CD14-positive monocyte (primary cell): ENCODE measurements around the gene DCAF8L2. TPM values are rescaled to one million over a fixed set of nuclear protein-coding genes. Genes with fewer than 3 reads are reported as not detected.

Experiments
- DNase-seq, 3 donors: peaks; one replicate each; pipeline ENCODE4 v3.0.0-alpha.2; 2011 to 2022
- H2AFZ ChIP-seq: 2 replicates; pipeline ENCODE4 v1.6.0; 2012; ENCODE audit warnings: mild to moderate bottlenecking, low read depth, low read length, inconsistent platforms; ENCODE audit not compliant: insufficient read depth, poor library complexity, severe bottlenecking
- H3K27ac ChIP-seq, 2 donors: 1 replicate in 1 of 2; 2 replicates in 1 of 2; pipeline ENCODE4 v1.5.1; 2012 to 2013; ENCODE audit warnings: low read length in 2 of 2, control low read depth in 1 of 2, inconsistent platforms in 1 of 2, low read depth in 1 of 2, mild to moderate bottlenecking in 1 of 2
- H3K27me3 ChIP-seq, 2 donors: one replicate each; pipeline versions ENCODE4 v1.6.0 to v1.6.1; 2011 to 2013; ENCODE audit warnings: low read length in 2 of 2; ENCODE audit not compliant: control insufficient read depth in 2 of 2, insufficient read depth in 2 of 2
- H3K36me3 ChIP-seq, 2 donors: replicated peaks in 1 of 2; 1 replicate in 1 of 2; 2 replicates in 1 of 2; pipeline versions ENCODE4 v1.5.1 to v1.6.1; 2012 to 2013; ENCODE audit warnings: low read length in 2 of 2, control low read depth in 1 of 2, inconsistent platforms in 1 of 2, mild to moderate bottlenecking in 1 of 2; ENCODE audit not compliant: insufficient read depth in 2 of 2, control insufficient read depth in 1 of 2
- H3K4me1 ChIP-seq, 2 donors: 1 replicate in 1 of 2; 2 replicates in 1 of 2; pipeline versions ENCODE4 v1.5.1 to v1.6.1; 2012 to 2013; ENCODE audit warnings: low read length in 2 of 2, control low read depth in 1 of 2, inconsistent platforms in 1 of 2, mild to moderate bottlenecking in 1 of 2, moderate library complexity in 1 of 2; ENCODE audit not compliant: insufficient read depth in 2 of 2, control insufficient read depth in 1 of 2
- H3K4me2 ChIP-seq: replicated peaks from 2 replicates; pipeline ENCODE3; 2012; ENCODE audit warnings: low read length, moderate library complexity, mild to moderate bottlenecking; ENCODE audit not compliant: poor library complexity, severe bottlenecking; ENCODE audit errors: extremely low read depth
- H3K4me3 ChIP-seq, 3 experiments: fragments of 200-600 bp in 1 of 3; sonication (generic) in 1 of 3; replicated peaks in 1 of 3; 1 replicate in 2 of 3; 2 replicates in 1 of 3; pipeline ENCODE4 v1.5.1; 2011 to 2013; ENCODE audit warnings: low read length in 3 of 3, mild to moderate bottlenecking in 3 of 3, control low read depth in 2 of 3, low read depth in 2 of 3, inconsistent platforms in 1 of 3, moderate library complexity in 1 of 3
- H3K79me2 ChIP-seq: 2 replicates; pipeline ENCODE4 v1.6.0; 2012; ENCODE audit warnings: mild to moderate bottlenecking, control low read depth, inconsistent platforms, low read length, moderate library complexity; ENCODE audit not compliant: insufficient read depth
- H3K9ac ChIP-seq: 2 replicates; pipeline ENCODE4 v1.6.0; 2017; ENCODE audit warnings: low read length, mild to moderate bottlenecking; ENCODE audit not compliant: insufficient read depth, poor library complexity, severe bottlenecking
- H3K9me3 ChIP-seq, 2 donors: replicated peaks in 1 of 2; 1 replicate in 1 of 2; 2 replicates in 1 of 2; pipeline versions ENCODE4 v1.5.1 to v1.6.1; 2012 to 2013; ENCODE audit warnings: low read length in 2 of 2, control low read depth in 1 of 2; ENCODE audit not compliant: control insufficient read depth in 1 of 2, insufficient read depth in 1 of 2
- H4K20me1 ChIP-seq: 2 replicates; pipeline ENCODE4 v1.6.0; 2012; ENCODE audit warnings: mild to moderate bottlenecking, low read length, control low read depth, moderate library complexity; ENCODE audit not compliant: insufficient read depth
- H3K27ac Mint-ChIP-seq, 7 donors: one replicate each; pipeline ENCODE4 v1.8.0; 2020; ENCODE audit warnings: mild to moderate bottlenecking in 7 of 7, mixed read lengths in 7 of 7, moderate library complexity in 6 of 7, inconsistent platforms in 2 of 7
- H3K27me3 Mint-ChIP-seq, 3 donors: one replicate each; pipeline ENCODE4 v1.8.0; 2021 to 2022; ENCODE audit warnings: low read depth in 3 of 3, mild to moderate bottlenecking in 3 of 3, mixed read lengths in 3 of 3, moderate library complexity in 3 of 3, inconsistent platforms in 1 of 3
- H3K36me3 Mint-ChIP-seq, 2 donors: one replicate each; pipeline ENCODE4 v1.8.0; 2020; ENCODE audit warnings: mixed read lengths in 2 of 2, inconsistent platforms in 1 of 2, mild to moderate bottlenecking in 1 of 2
- H3K4me1 Mint-ChIP-seq: one replicate; pipeline ENCODE4 v1.8.0; 2020; ENCODE audit warnings: mild to moderate bottlenecking, mixed read lengths
- H3K4me3 Mint-ChIP-seq, 2 donors: one replicate each; pipeline ENCODE4 v1.8.0; 2020; ENCODE audit warnings: mild to moderate bottlenecking in 2 of 2, mixed read lengths in 2 of 2, moderate library complexity in 1 of 2
- H3K9me3 Mint-ChIP-seq, 7 donors: one replicate each; pipeline ENCODE4 v1.8.0; 2020 to 2022; ENCODE audit warnings: mixed read lengths in 7 of 7, mild to moderate bottlenecking in 6 of 7, moderate library complexity in 6 of 7, inconsistent platforms in 2 of 7
- CTCF ChIP-seq: fragments of 200-600 bp; IDR thresholded peaks from one replicate; pipeline ENCODE4 v1.8.0; 2022; ENCODE audit warnings: antibody characterized with exemption, mild to moderate bottlenecking
- WGBS: methylation state at CpG from one replicate; pipeline ENCODE4 v1.1.5; 2013; ENCODE audit warnings: missing lambda C conversion rate; ENCODE audit not compliant: insufficient coverage; 5-methylcytosine and 5-hydroxymethylcytosine counted together
- intact Hi-C, 2 donors: fragments of 100-400 bp; cut with micrococcal nuclease; formaldehyde crosslinking; loops; one replicate each; pipeline versions ENCODE4 v1.15.0 to v1.15.1; 2023
- polyA plus RNA-seq, 3 donors: library from polyadenylated mRNA; depleted of rRNA in 1 of 3; unstranded in 2 of 3; stranded (reverse) in 1 of 3; fragments of 300-500 nt in 2 of 3; fragments of >200 nt in 1 of 3; fragmentation: Illumina TruSeq in 2 of 3; gene quantifications; 1 replicate in 2 of 3; 2 replicates in 1 of 3; pipeline ENCODE4 v1.2.3, GENCODE V29; 2012 to 2021

The DCAF8L2 gene
- polyA plus RNA-seq, 3 donors: not detected

- intact Hi-C loops: no loop called here
- H3K36me3 ChIP-seq: no peaks in the 10 kb centered on the region
- DNase-seq: no peak
- H3K9ac ChIP-seq: no peak overlapping the region
- no peak for TF ChIP-seq CTCF
- H3K27me3 ChIP-seq: no peaks in the 10 kb centered on the region
- H3K4me1 ChIP-seq: no peaks in the 10 kb centered on the region
- no peaks in the 10 kb centered on the region for H4K20me1 ChIP-seq
- WGBS: no CpG with 5 or more reads among the region's 6 CpGs
- H3K4me2 ChIP-seq: no peak overlapping the region
- H3K4me3 ChIP-seq: no peak overlapping the region
- no peaks in the 10 kb centered on the region for H3K4me1 Mint-ChIP-seq
- no peak overlapping the region for H3K27ac Mint-ChIP-seq
- no peaks in the 10 kb centered on the region for H3K79me2 ChIP-seq
- peaks cover 0 to 3% (median 0%) of the 10 kb centered on the region in 7 donors for H3K9me3 Mint-ChIP-seq
- no peaks in the 10 kb centered on the region for H3K9me3 ChIP-seq
- H3K27me3 Mint-ChIP-seq: no peaks in the 10 kb centered on the region
- no peak overlapping the region for H2AFZ ChIP-seq
- no peak overlapping the region for H3K4me3 Mint-ChIP-seq
- H3K27ac ChIP-seq: no peak overlapping the region
- no peaks in the 10 kb centered on the region for H3K36me3 Mint-ChIP-seq
These were observed 206.6 kb downstream of the DCAF8L2 start for GRCh38 chrX:27796640-27797257.

GRCh38 chrX:27797575-27797974, 207.4 kb downstream of the DCAF8L2 start:
- H3K79me2 ChIP-seq: no peaks in the 10 kb centered on the region
- no peaks in the 10 kb centered on the region for H3K9me3 ChIP-seq
- Mint-ChIP-seq H3K4me3 (no peak overlapping the region), H3K36me3 (no peaks in the 10 kb centered on the region), H3K27me3 (no peaks in the 10 kb centered on the region), H3K4me1 (no peaks in the 10 kb centered on the region), H3K27ac (no peak overlapping the region), H3K9me3 (peaks cover 0 to 3% (median 0%) of the 10 kb centered on the region in 7 donors)
- intact Hi-C loops: no loop called here
- H3K36me3 ChIP-seq: no peaks in the 10 kb centered on the region
- H3K27ac ChIP-seq: no peak overlapping the region
- no peak overlapping the region for H3K9ac ChIP-seq
- no peak for DNase-seq
- H3K4me3 ChIP-seq: no peak overlapping the region
- no CpG with 5 or more reads among the region's 1 CpG for WGBS
- H4K20me1 ChIP-seq: no peaks in the 10 kb centered on the region
- H3K4me2 ChIP-seq: no peak overlapping the region
- no peak overlapping the region for H2AFZ ChIP-seq
- TF ChIP-seq CTCF: no peak
- H3K27me3 ChIP-seq: no peaks in the 10 kb centered on the region
- H3K4me1 ChIP-seq: no peaks in the 10 kb centered on the region

Other genes starting within 250 kb of the DCAF8L2 start
- gene PPP4R3C, start 127.0 kb upstream of the DCAF8L2 start, polyA plus RNA-seq: not detected
- gene MAGEB10, start 217.6 kb downstream of the DCAF8L2 start, polyA plus RNA-seq: not detected